GM21619 (cell line): ENCODE results near the gene UGGT1.

Experiments
- ATAC-seq: cut with Tn5 transposase; IDR thresholded peaks from one replicate; pipeline ENCODE4 v1.9.1; 2021; ENCODE audit not compliant: unreplicated experiment

UGGT1 gene

GRCh38 chr2:128103407-128103806, 12.4 kb downstream of the UGGT1 start:
- no peak for ATAC-seq

- ATAC-seq, result no peak
Measured at GRCh38 chr2:128105072-128105471, 14.1 kb downstream of the UGGT1 start.

GRCh38 chr2:128108166-128108565, 17.2 kb downstream of the UGGT1 start:
- no peak for ATAC-seq

- ATAC-seq, result no peak
Measured at GRCh38 chr2:128109243-128109642, 18.2 kb downstream of the UGGT1 start.

- no peak for ATAC-seq
Measured at GRCh38 chr2:128115921-128116623, 25.1 kb downstream of the UGGT1 start.

GRCh38 chr2:128134573-128134972, 43.6 kb downstream of the UGGT1 start:
- no peak for ATAC-seq

GRCh38 chr2:128137094-128137616, 46.2 kb downstream of the UGGT1 start:
- no peak for ATAC-seq

GRCh38 chr2:128139624-128140023, 48.6 kb downstream of the UGGT1 start:
- ATAC-seq, result no peak

- ATAC-seq, result no peak
Measured at GRCh38 chr2:128145651-128146050, 54.7 kb downstream of the UGGT1 start.

- no peak for ATAC-seq
Measured at GRCh38 chr2:128153786-128154185, 62.8 kb downstream of the UGGT1 start.

GRCh38 chr2:128154225-128154624, 63.2 kb downstream of the UGGT1 start:
- no peak for ATAC-seq

- no peak for ATAC-seq
Measured at GRCh38 chr2:128155970-128156369, 65.0 kb downstream of the UGGT1 start.

- no peak for ATAC-seq
Measured at GRCh38 chr2:128156812-128157211, 65.8 kb downstream of the UGGT1 start.

- ATAC-seq, result no peak
Measured at GRCh38 chr2:128157644-128158043, 66.6 kb downstream of the UGGT1 start.

GRCh38 chr2:128158176-128158575, 67.2 kb downstream of the UGGT1 start:
- no peak for ATAC-seq

- no peak for ATAC-seq
Measured at GRCh38 chr2:128159437-128159836, 68.4 kb downstream of the UGGT1 start.

GRCh38 chr2:128160616-128161275, 69.7 kb downstream of the UGGT1 start:
- no peak for ATAC-seq

GRCh38 chr2:128162266-128162665, 71.3 kb downstream of the UGGT1 start:
- no peak for ATAC-seq

- no peak for ATAC-seq
Measured at GRCh38 chr2:128164311-128164710, 73.3 kb downstream of the UGGT1 start.

GRCh38 chr2:128166746-128167353, 75.8 kb downstream of the UGGT1 start:
- ATAC-seq, result no peak

GRCh38 chr2:128169094-128169493, 78.1 kb downstream of the UGGT1 start:
- no peak for ATAC-seq

GRCh38 chr2:128169497-128169896, 78.5 kb downstream of the UGGT1 start:
- no peak for ATAC-seq
